ENCODE measurements around the gene PDIK1L.

PDIK1L gene

GRCh38 chr1:26134466-26134865 lies 22.8 kb downstream of the PDIK1L start:
- no peak overlapping the region for H3K4me3 ChIP-seq (ENCODE audit: low read depth, low read length)
- H3K27me3 ChIP-seq (ENCODE audit: insufficient read depth, low read depth, severe bottlenecking) = no peaks in the 10 kb centered on the region
- DNase-seq = no peak
- no peak overlapping the region for H3K27ac ChIP-seq
- H3K36me3 ChIP-seq = no peaks in the 10 kb centered on the region
- H3K9me3 ChIP-seq (ENCODE audit: severe bottlenecking) = peaks cover 3% of the 10 kb centered on the region
- no peak for TF ChIP-seq CTCF (IDR thresholded peaks at IDR 0.05; ENCODE audit: low read depth, low read length)

- no peak for TF ChIP-seq CTCF (IDR thresholded peaks at IDR 0.05; ENCODE audit: low read depth, low read length)
- H3K36me3 ChIP-seq = no peaks in the 10 kb centered on the region
- no peak overlapping the region for H3K27ac ChIP-seq
- DNase-seq = no peak
- H3K27me3 ChIP-seq (ENCODE audit: insufficient read depth, low read depth, severe bottlenecking) = no peaks in the 10 kb centered on the region
- peaks cover 3% of the 10 kb centered on the region for H3K9me3 ChIP-seq (ENCODE audit: severe bottlenecking)
- H3K4me3 ChIP-seq (ENCODE audit: low read depth, low read length) = no peak overlapping the region
Measured at GRCh38 chr1:26138974-26139558, 27.4 kb downstream of the PDIK1L start.

GRCh38 chr1:26142159-26142558 lies 30.5 kb downstream of the PDIK1L start:
- H3K27me3 ChIP-seq (ENCODE audit: insufficient read depth, low read depth, severe bottlenecking) = no peaks in the 10 kb centered on the region
- no peak overlapping the region for H3K4me3 ChIP-seq (ENCODE audit: low read depth, low read length)
- no peaks in the 10 kb centered on the region for H3K36me3 ChIP-seq
- no peak for TF ChIP-seq CTCF (IDR thresholded peaks at IDR 0.05; ENCODE audit: low read depth, low read length)
- no peak overlapping the region for H3K27ac ChIP-seq
- DNase-seq = no peak
- no peaks in the 10 kb centered on the region for H3K9me3 ChIP-seq (ENCODE audit: severe bottlenecking)

- no peaks in the 10 kb centered on the region for H3K36me3 ChIP-seq
- no peaks in the 10 kb centered on the region for H3K9me3 ChIP-seq (ENCODE audit: severe bottlenecking)
- no peak overlapping the region for H3K4me3 ChIP-seq (ENCODE audit: low read depth, low read length)
- H3K27me3 ChIP-seq (ENCODE audit: insufficient read depth, low read depth, severe bottlenecking) = no peaks in the 10 kb centered on the region
- peak; percentile 82 for TF ChIP-seq CTCF (IDR thresholded peaks at IDR 0.05; ENCODE audit: low read depth, low read length)
- H3K27ac ChIP-seq = no peak overlapping the region
- DNase-seq = peak; percentile 84
Measured at GRCh38 chr1:26145041-26145959, 33.7 kb downstream of the PDIK1L start.

- no peak for TF ChIP-seq CTCF (IDR thresholded peaks at IDR 0.05; ENCODE audit: low read depth, low read length)
- no peak overlapping the region for H3K4me3 ChIP-seq (ENCODE audit: low read depth, low read length)
- H3K27ac ChIP-seq = no peak overlapping the region
- H3K9me3 ChIP-seq (ENCODE audit: severe bottlenecking) = no peaks in the 10 kb centered on the region
- no peaks in the 10 kb centered on the region for H3K36me3 ChIP-seq
- no peak for DNase-seq
- no peaks in the 10 kb centered on the region for H3K27me3 ChIP-seq (ENCODE audit: insufficient read depth, low read depth, severe bottlenecking)
Measured at GRCh38 chr1:26145960-26146294, 34.3 kb downstream of the PDIK1L start.
